HCT116 (cell line): ENCODE measurements around the gene TIMM50. TPM values are rescaled to one million over a fixed set of nuclear protein-coding genes. Genes with fewer than 3 reads are reported as not detected.

Experiments used
- ATAC-seq: fragments of 200-7000 bp; cut with Tn5 transposase; 2 replicates; pipeline ENCODE4 v1.9.1; 2020; ENCODE audit warnings: mild to moderate bottlenecking, moderate library complexity
- BruUV-seq: library from RNA; stranded (reverse); fragments of 400-500 nt; replicated peaks from 2 replicates; lab custom pipeline; 2021; lab: Mats Ljungman, UMichigan
- CTCF ChIA-PET: fragments of 300-600 bp; sonication (Branson Sonifier 250); formaldehyde crosslinking; loops from one replicate; lab custom pipeline; 2021; ENCODE audit warnings: antibody characterized with exemption; lab: Charles Lee
- POLR2A ChIA-PET: fragments of 300-600, 350-600 bp; sonication (Branson Sonifier 250); formaldehyde crosslinking; loops from one replicate; lab custom pipeline; 2021; ENCODE audit warnings: antibody characterized with exemption; lab: Charles Lee
- RAD21 ChIA-PET, 2 experiments: fragments of 300-600 bp; sonication (Branson Sonifier 250); formaldehyde crosslinking; loops; one replicate each; lab custom pipeline; 2023; ENCODE audit warnings: low total read pairs in 2 of 2; ENCODE audit not compliant: uncharacterized antibody in 2 of 2, unreplicated experiment in 2 of 2, low non-redundant PET in 1 of 2; lab: Charles Lee
- DNase-seq: peaks from one replicate; pipeline ENCODE4 v3.0.0-alpha.2; 2010; ENCODE audit warnings: low read depth, low spot score
- H2AFZ ChIP-seq: fragments of 200-600 bp; shearing (Covaris generic), sonication (generic); 2 replicates; pipeline ENCODE4 v1.6.1; 2017; ENCODE audit warnings: low read depth, mixed run types, mixed read lengths, antibody characterized with exemption, low read length; ENCODE audit not compliant: poor library complexity, severe bottlenecking
- H3K27ac ChIP-seq: 2 replicates; pipeline ENCODE4 v1.5.1; 2012; ENCODE audit warnings: low read depth, low read length
- H3K27me3 ChIP-seq: fragments of 200-600 bp; sonication (generic); 2 replicates; pipeline ENCODE4 v1.6.1; 2016; ENCODE audit warnings: mixed run types, low read length, mixed read lengths; ENCODE audit not compliant: insufficient read depth
- H3K36me3 ChIP-seq, 2 experiments: fragments of 200-500 bp in 1 of 2; fragments of 200-600 bp in 1 of 2; sonication (Bioruptor generic) in 1 of 2; sonication (generic) in 1 of 2; 2 replicates each; pipeline versions ENCODE4 v1.5.1 to v1.6.1; 2014 to 2016; ENCODE audit warnings: low read length in 2 of 2, inconsistent platforms in 1 of 2, mixed read lengths in 1 of 2, mixed run types in 1 of 2; ENCODE audit not compliant: insufficient read depth in 2 of 2, control insufficient read depth in 1 of 2
- H3K4me1 ChIP-seq, 2 experiments: fragments of 200-600 bp in 1 of 2; sonication (generic) in 1 of 2; 2 replicates each; pipeline versions ENCODE4 v1.5.1 to v1.6.1; 2012 to 2017; ENCODE audit warnings: low read length in 2 of 2, inconsistent platforms in 1 of 2, mild to moderate bottlenecking in 1 of 2, mixed read lengths in 1 of 2, mixed run types in 1 of 2, moderate library complexity in 1 of 2; ENCODE audit not compliant: insufficient read depth in 2 of 2, control insufficient read depth in 1 of 2
- H3K4me2 ChIP-seq: fragments of 200-600 bp; sonication (generic); 2 replicates; pipeline ENCODE4 v1.6.1; 2017; ENCODE audit warnings: mixed run types, low read length, mixed read lengths
- H3K4me3 ChIP-seq, 2 experiments: fragments of 200-600 bp in 1 of 2; sonication (generic) in 1 of 2; replicated peaks in 1 of 2; 2 replicates each; pipeline ENCODE4 v1.5.1; 2011 to 2016; ENCODE audit warnings: low read length in 2 of 2, control low read depth in 1 of 2, low read depth in 1 of 2, mild to moderate bottlenecking in 1 of 2, mixed read lengths in 1 of 2, mixed run types in 1 of 2
- H3K79me2 ChIP-seq: fragments of 200-600 bp; sonication (generic); 2 replicates; pipeline ENCODE4 v1.6.1; 2017; ENCODE audit warnings: mild to moderate bottlenecking, mixed run types, low read length, moderate library complexity, mixed read lengths; ENCODE audit not compliant: insufficient read depth
- H3K9ac ChIP-seq: fragments of 200-600 bp; sonication (generic); 2 replicates; pipeline ENCODE4 v1.6.1; 2016; ENCODE audit warnings: low read length, mixed read lengths
- H3K9me2 ChIP-seq: fragments of 200-600 bp; sonication (generic), shearing (Covaris generic); 2 replicates; pipeline ENCODE4 v1.6.1; 2017; ENCODE audit warnings: mixed run types, mild to moderate bottlenecking, moderate library complexity; ENCODE audit not compliant: insufficient read depth
- H3K9me3 ChIP-seq, 2 experiments: fragments of 200-500 bp in 1 of 2; fragments of 200-600 bp in 1 of 2; sonication (Bioruptor generic) in 1 of 2; sonication (generic) in 1 of 2; 2 replicates each; pipeline ENCODE4 v1.6.1; 2014 to 2017; ENCODE audit warnings: low read length in 2 of 2, mixed read lengths in 2 of 2, inconsistent platforms in 1 of 2, low read depth in 1 of 2, mild to moderate bottlenecking in 1 of 2, mixed run types in 1 of 2, moderate library complexity in 1 of 2; ENCODE audit not compliant: control insufficient read depth in 1 of 2, insufficient read depth in 1 of 2
- H4K20me1 ChIP-seq: fragments of 200-600 bp; sonication (generic), shearing (Covaris generic); 2 replicates; pipeline ENCODE4 v1.6.1; 2017; ENCODE audit warnings: mixed run types, mild to moderate bottlenecking, moderate library complexity; ENCODE audit not compliant: insufficient read depth
- CBX3 ChIP-seq: IDR thresholded peaks from 2 replicates; pipeline ENCODE4 v1.6.1; 2012; ENCODE audit warnings: low read depth
- CTCF ChIP-seq, 3 experiments: fragments of 200-600 bp in 1 of 3; sonication (generic) in 1 of 3; IDR thresholded peaks in 2 of 3; conservative IDR thresholded peaks in 1 of 3; 2 replicates each; pipeline ENCODE4 v1.5.1; 2012 to 2017; ENCODE audit warnings: low read depth in 2 of 3, low read length in 2 of 3, antibody characterized with exemption in 1 of 3, borderline replicate concordance in 1 of 3, control low read depth in 1 of 3, mild to moderate bottlenecking in 1 of 3, mixed read lengths in 1 of 3, mixed run types in 1 of 3, moderate library complexity in 1 of 3; ENCODE audit not compliant: insufficient read depth in 1 of 3
- EGR1 ChIP-seq: IDR thresholded peaks from 2 replicates; pipeline ENCODE4 v1.6.1; 2012; ENCODE audit warnings: low read depth
- ELF1 ChIP-seq: IDR thresholded peaks from 2 replicates; pipeline ENCODE4 v1.6.1; 2012; ENCODE audit warnings: low read depth, borderline replicate concordance
- MAX ChIP-seq: IDR thresholded peaks from 2 replicates; pipeline ENCODE4 v1.6.1; 2012
- POLR2A ChIP-seq: IDR thresholded peaks from 2 replicates; pipeline ENCODE4 v1.7.0; 2011; ENCODE audit warnings: borderline replicate concordance; ENCODE audit not compliant: insufficient read depth, insufficient read length; ENCODE audit errors: extremely low read depth
- SIN3A ChIP-seq: IDR thresholded peaks from 2 replicates; pipeline ENCODE4 v1.6.1; 2012; ENCODE audit warnings: low read depth
- TCF7L2 ChIP-seq: IDR thresholded peaks from 2 replicates; pipeline ENCODE4 v1.7.0; 2011; ENCODE audit warnings: borderline replicate concordance, inconsistent platforms; ENCODE audit not compliant: insufficient read depth, insufficient read length; ENCODE audit errors: extremely low read depth
- YY1 ChIP-seq: IDR thresholded peaks from 2 replicates; pipeline ENCODE4 v1.6.1; 2011; ENCODE audit warnings: low read length, low read depth, moderate library complexity, mild to moderate bottlenecking; ENCODE audit not compliant: insufficient replicate concordance; ENCODE audit errors: extremely low read depth
- ZFX ChIP-seq: fragments of 450-650 bp; IDR thresholded peaks from 2 replicates; pipeline ENCODE4 v1.6.1; 2017
- ZNF274 ChIP-seq: fragments of 200-500 bp; sonication (Bioruptor generic); IDR thresholded peaks from 2 replicates; pipeline ENCODE4 v1.6.1; 2014; ENCODE audit warnings: mild to moderate bottlenecking, low read depth, low read length, inconsistent platforms
- intact Hi-C: fragments of 100-400 bp; cut with micrococcal nuclease; formaldehyde crosslinking; loops from 2 replicates; pipeline ENCODE4 v1.10.0; 2022
- total RNA-seq: library from RNA; stranded (reverse); gene quantifications from one replicate; pipeline ENCODE4 v1.2.1, GENCODE V29; 2021; ENCODE audit not compliant: unreplicated experiment

Gene TIMM50
- total RNA-seq, 1 experiment from 2014 or later, result 111 TPM

- intact Hi-C loops, result no loop called here
- H3K4me1 ChIP-seq, result no peaks in the 10 kb centered on the region
- RAD21 ChIA-PET, result no interaction called here
- no peak overlapping the region for H3K9ac ChIP-seq
- no peak for ATAC-seq
- no peak overlapping the region for H3K27ac ChIP-seq
- no peaks in the 10 kb centered on the region for H3K36me3 ChIP-seq
- CTCF ChIA-PET, result no interaction called here
- H3K9me3 ChIP-seq, result no peaks in the 10 kb centered on the region
- TF ChIP-seq SIN3A (no peak), CTCF (IDR thresholded peaks at IDR 0.05 in 2 of 3, conservative IDR thresholded peaks at IDR 0.05 in 1 of 3; ENCODE audit: borderline replicate concordance in 1 of 3, insufficient read depth in 1 of 3, low read depth in 2 of 3, low read length in 2 of 3) (no peak), TCF7L2 (no peak), ELF1 (no peak), MAX (no peak), POLR2A (no peak), ZFX (no peak), EGR1 (no peak), CBX3 (no peak), ZNF274 (no peak), YY1 (no peak)
- H4K20me1 ChIP-seq, result no peaks in the 10 kb centered on the region
- no peak for DNase-seq
- H2AFZ ChIP-seq, result no peak overlapping the region
- POLR2A ChIA-PET, result no interaction called here
- H3K4me3 ChIP-seq, result no peak overlapping the region
- no peak overlapping the region for H3K4me2 ChIP-seq
- H3K9me2 ChIP-seq, result no peaks in the 10 kb centered on the region
- H3K79me2 ChIP-seq, result no peaks in the 10 kb centered on the region
- H3K27me3 ChIP-seq, result no peaks in the 10 kb centered on the region
- no TSS peak for BruUV-seq
Measured at GRCh38 chr19:39509233-39509632, 28.6 kb downstream of the TIMM50 start.
